Measurements from ENCODE around the gene COL27A1.

COL27A1 gene

DNA sequence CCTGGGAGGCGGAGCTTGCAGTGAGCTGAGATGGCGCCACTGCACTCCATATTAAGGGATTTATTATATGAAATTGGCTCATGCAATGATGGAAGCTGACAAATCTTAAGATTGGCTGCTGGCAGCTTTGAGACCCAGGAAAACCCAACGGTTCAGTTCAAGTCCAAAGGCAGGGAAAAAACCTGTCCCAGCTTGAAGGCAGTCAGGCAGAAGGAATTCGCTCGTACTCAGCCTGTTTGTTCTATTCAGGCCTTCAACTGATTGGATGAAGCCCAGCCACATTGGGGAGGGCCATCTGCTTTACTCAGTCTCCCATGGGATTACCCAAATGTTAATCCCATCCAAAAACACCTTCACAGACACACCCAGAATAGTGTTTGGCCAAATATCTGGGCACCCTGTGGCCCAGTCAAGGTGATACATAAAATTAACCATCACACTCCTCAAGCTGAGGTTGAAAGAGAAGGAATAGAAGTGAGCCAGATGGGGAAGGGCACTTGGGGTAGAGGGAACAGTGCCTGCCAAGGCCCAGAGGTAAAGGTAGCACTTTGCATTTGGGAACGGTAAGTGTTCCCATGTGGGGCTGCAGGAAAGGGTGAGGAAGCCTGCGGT is 159.0 kb downstream of the COL27A1 start:
- Histone ChIP-seq H3K79me2 (ENCODE audit: control insufficient read depth, insufficient read depth, low read length, poor library complexity) (no peaks in the 10 kb centered on the region), H4K91ac (ENCODE audit: low read depth, low read length) (no peak overlapping the region), H3K9ac (ENCODE audit: low read length) (no peak overlapping the region), H4K12ac (ENCODE audit: low read depth, low read length) (no peak overlapping the region), H2AFZ (ENCODE audit: insufficient read depth, low read length, poor library complexity) (no peak overlapping the region), H3K18ac (ENCODE audit: low read length) (no peak overlapping the region), H3K14ac (ENCODE audit: low read length) (no peak overlapping the region), H2BK5ac (ENCODE audit: low read depth, low read length, poor library complexity) (no peak overlapping the region), H3K27me3 (ENCODE audit: insufficient read depth, low read length) (no peaks in the 10 kb centered on the region), H3K4me1 (ENCODE audit: control insufficient read depth in 1 of 2, insufficient read depth in 2 of 2, low read length in 2 of 2) (peaks cover 2 to 4% of the 10 kb centered on the region in 2 experiments), H3K36me3 (ENCODE audit: control insufficient read depth in 1 of 2, insufficient read depth in 2 of 2, low read length in 2 of 2) (peaks cover 11% of the 10 kb centered on the region in 2 experiments), H3K79me1 (ENCODE audit: low read length) (no peaks in the 10 kb centered on the region), H2BK120ac (ENCODE audit: insufficient read depth, low read length, poor library complexity) (no peak overlapping the region), H3K4me2 (ENCODE audit: low read length) (no peak overlapping the region), H3K9me3 (ENCODE audit: insufficient read depth, low read depth, low read length) (peaks cover 4% of the 10 kb centered on the region), H2BK12ac (ENCODE audit: low read length) (no peak overlapping the region), H4K8ac (ENCODE audit: low read depth, low read length) (no peak overlapping the region), H3K4ac (ENCODE audit: low read depth, low read length) (no peak overlapping the region), H3K4me3 (ENCODE audit: low read depth, low read length) (no peak overlapping the region), H3K23ac (ENCODE audit: low read length) (no peak overlapping the region), H2AK5ac (ENCODE audit: low read length) (no peak overlapping the region), H3K27ac (ENCODE audit: low read depth, low read length) (no peak overlapping the region)
- DNase-seq, result peak in 1 of 2 donors; percentile 18
- no CpG with 5 or more reads among the region's 7 CpGs for WGBS (ENCODE audit: extremely low coverage, insufficient coverage, insufficient read length)

DNA sequence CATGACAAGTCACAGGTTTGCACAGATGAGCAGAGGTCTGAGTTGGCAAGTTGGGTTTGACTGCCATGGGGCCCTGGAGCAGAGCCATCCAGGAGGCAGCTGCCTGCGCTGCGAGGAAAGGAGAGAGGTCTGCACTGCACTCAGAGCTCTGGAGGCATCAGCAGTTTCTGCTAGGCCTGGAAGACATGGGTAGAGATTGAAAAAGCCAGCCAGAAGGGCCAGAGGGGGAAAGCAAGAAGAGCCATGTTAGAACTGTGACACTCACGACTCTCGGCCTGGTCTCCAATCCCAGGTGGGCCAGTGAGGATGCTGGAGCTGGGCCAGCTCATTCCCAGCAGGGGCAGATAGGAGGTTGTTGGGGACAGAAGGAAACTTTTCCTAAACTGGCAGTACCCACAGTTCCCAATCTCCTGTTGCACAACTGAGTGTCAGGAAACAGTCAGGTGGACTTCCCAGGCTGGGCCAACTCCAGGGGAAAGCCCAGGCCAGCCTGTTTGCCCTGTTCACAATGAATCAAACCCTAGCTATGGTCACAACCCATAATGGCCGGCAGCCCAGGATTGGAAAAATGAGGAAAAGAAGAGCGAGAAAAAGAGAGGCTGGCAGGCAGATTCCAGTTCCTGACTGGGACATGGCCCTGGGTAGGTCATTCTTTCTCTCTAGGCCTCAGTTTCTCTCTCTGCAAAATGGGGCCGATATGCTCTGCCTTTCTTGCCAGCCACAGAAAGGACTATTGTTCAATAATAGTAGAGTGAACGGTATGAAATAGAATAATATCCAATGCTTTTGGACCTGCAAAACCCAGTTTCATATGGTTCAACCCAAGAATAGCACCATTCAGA is 159.8 kb downstream of the COL27A1 start:
- H3K79me1 ChIP-seq (ENCODE audit: low read length), result no peaks in the 10 kb centered on the region
- peak; percentile 48 to 58 for DNase-seq
- peaks cover 4% of the 10 kb centered on the region for H3K9me3 ChIP-seq (ENCODE audit: insufficient read depth, low read depth, low read length)
- no peak overlapping the region for H3K27ac ChIP-seq (ENCODE audit: low read depth, low read length)
- no peaks in the 10 kb centered on the region for H3K27me3 ChIP-seq (ENCODE audit: insufficient read depth, low read length)
- H2BK5ac ChIP-seq (ENCODE audit: low read depth, low read length, poor library complexity), result no peak overlapping the region
- H3K79me2 ChIP-seq (ENCODE audit: control insufficient read depth, insufficient read depth, low read length, poor library complexity), result no peaks in the 10 kb centered on the region
- H3K14ac ChIP-seq (ENCODE audit: low read length), result no peak overlapping the region
- H4K12ac ChIP-seq (ENCODE audit: low read depth, low read length), result no peak overlapping the region
- peaks cover 11% of the 10 kb centered on the region in 2 experiments for H3K36me3 ChIP-seq (ENCODE audit: control insufficient read depth in 1 of 2, insufficient read depth in 2 of 2, low read length in 2 of 2)
- H2AK5ac ChIP-seq (ENCODE audit: low read length), result no peak overlapping the region
- peaks cover 2 to 4% of the 10 kb centered on the region in 2 experiments for H3K4me1 ChIP-seq (ENCODE audit: control insufficient read depth in 1 of 2, insufficient read depth in 2 of 2, low read length in 2 of 2)
- no peak overlapping the region for H4K8ac ChIP-seq (ENCODE audit: low read depth, low read length)
- H3K4me2 ChIP-seq (ENCODE audit: low read length), result no peak overlapping the region
- no peak overlapping the region for H3K4me3 ChIP-seq (ENCODE audit: low read depth, low read length)
- no peak overlapping the region for H2BK120ac ChIP-seq (ENCODE audit: insufficient read depth, low read length, poor library complexity)
- H3K18ac ChIP-seq (ENCODE audit: low read length), result no peak overlapping the region
- H3K4ac ChIP-seq (ENCODE audit: low read depth, low read length), result no peak overlapping the region
- H3K23ac ChIP-seq (ENCODE audit: low read length), result no peak overlapping the region
- no peak overlapping the region for H2BK12ac ChIP-seq (ENCODE audit: low read length)
- H3K9ac ChIP-seq (ENCODE audit: low read length), result no peak overlapping the region
- H2AFZ ChIP-seq (ENCODE audit: insufficient read depth, low read length, poor library complexity), result no peak overlapping the region
- H4K91ac ChIP-seq (ENCODE audit: low read depth, low read length), result no peak overlapping the region
- no CpG with 5 or more reads among the region's 8 CpGs for WGBS (ENCODE audit: extremely low coverage, insufficient coverage, insufficient read length)

DNA sequence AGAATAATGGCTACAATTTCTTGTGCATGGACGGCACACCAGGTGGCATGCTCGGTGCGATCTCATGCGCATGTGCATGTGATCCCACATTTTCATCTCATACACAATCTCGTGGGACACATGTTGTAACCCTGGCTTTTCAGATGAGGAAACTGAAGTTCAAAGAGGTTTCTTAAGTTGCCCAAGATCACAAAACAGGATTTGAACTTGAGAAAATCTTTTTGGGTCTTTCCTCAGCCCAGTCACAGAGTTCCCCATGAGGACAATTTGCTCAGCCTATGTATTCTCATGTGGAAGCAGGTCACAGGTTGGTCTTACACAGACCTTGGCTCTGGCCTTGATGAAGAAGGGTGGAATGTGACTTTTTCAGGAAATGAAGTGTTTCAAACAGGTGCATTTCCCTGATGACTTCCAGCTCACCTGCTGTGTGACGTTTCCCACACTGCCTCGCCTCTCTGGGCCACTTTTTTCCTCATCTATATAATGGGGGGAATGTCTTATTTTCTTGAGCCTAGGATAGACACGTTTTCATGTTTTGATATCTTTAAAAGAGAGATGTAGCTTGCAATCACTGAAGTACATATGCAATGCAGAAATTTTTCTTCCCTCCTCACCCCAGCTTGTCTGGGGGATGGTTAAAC is 160.5 kb downstream of the COL27A1 start:
- H3K4me2 ChIP-seq (ENCODE audit: low read length), result no peak overlapping the region

DNA sequence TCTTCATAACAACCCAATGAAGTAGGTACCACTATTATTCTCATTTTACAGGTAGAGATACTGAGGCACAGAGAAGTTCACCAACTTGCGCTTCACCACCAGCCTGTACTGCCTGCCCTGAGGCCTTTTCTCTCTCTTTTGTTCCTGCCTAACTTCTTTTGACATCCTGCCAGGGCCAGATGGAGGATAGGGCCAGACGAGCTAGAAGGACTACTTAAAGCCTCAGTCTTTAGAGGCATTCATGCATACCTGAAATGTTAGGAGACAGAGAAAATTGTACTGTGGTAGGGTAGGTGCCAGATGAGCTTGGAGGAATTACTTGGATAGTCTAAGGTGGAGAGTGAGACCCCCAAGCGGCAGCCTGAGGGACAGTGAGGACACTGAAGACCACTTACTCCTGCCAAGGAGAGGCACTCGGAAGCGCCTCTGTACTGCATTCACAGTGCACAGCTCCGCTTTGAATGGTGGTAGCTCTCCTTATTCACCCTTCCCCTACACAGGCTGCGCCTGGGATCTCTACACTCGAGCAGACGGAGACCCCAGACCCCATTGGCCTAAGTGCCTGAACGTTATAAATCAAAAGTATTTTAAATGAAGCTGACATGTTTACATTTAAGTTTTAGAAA is 161.4 kb downstream of the COL27A1 start:
- H2AFZ ChIP-seq (ENCODE audit: insufficient read depth, low read length, poor library complexity), result no peak overlapping the region
- no peak overlapping the region for H2BK120ac ChIP-seq (ENCODE audit: insufficient read depth, low read length, poor library complexity)
- H4K91ac ChIP-seq (ENCODE audit: low read depth, low read length), result no peak overlapping the region
- no peak overlapping the region for H3K4me2 ChIP-seq (ENCODE audit: low read length)
- H3K27me3 ChIP-seq (ENCODE audit: insufficient read depth, low read length), result no peaks in the 10 kb centered on the region
- H3K79me1 ChIP-seq (ENCODE audit: low read length), result no peaks in the 10 kb centered on the region
- peaks cover 2% of the 10 kb centered on the region in 2 experiments for H3K36me3 ChIP-seq (ENCODE audit: control insufficient read depth in 1 of 2, insufficient read depth in 2 of 2, low read length in 2 of 2)
- H3K18ac ChIP-seq (ENCODE audit: low read length), result no peak overlapping the region
- peaks cover 2% of the 10 kb centered on the region for H3K9me3 ChIP-seq (ENCODE audit: insufficient read depth, low read depth, low read length)
- no peak overlapping the region for H2AK5ac ChIP-seq (ENCODE audit: low read length)
- DNase-seq, result peak in 1 of 2 donors; percentile 40
- H3K4me3 ChIP-seq (ENCODE audit: low read depth, low read length), result no peak overlapping the region
- no peak overlapping the region for H4K12ac ChIP-seq (ENCODE audit: low read depth, low read length)
- no peaks in the 10 kb centered on the region for H3K79me2 ChIP-seq (ENCODE audit: control insufficient read depth, insufficient read depth, low read length, poor library complexity)
- no peak overlapping the region for H3K23ac ChIP-seq (ENCODE audit: low read length)
- no peak overlapping the region for H3K27ac ChIP-seq (ENCODE audit: low read depth, low read length)
- no peak overlapping the region for H3K9ac ChIP-seq (ENCODE audit: low read length)
- H3K4ac ChIP-seq (ENCODE audit: low read depth, low read length), result no peak overlapping the region
- H2BK12ac ChIP-seq (ENCODE audit: low read length), result no peak overlapping the region
- no peak overlapping the region for H4K8ac ChIP-seq (ENCODE audit: low read depth, low read length)
- H3K4me1 ChIP-seq (ENCODE audit: control insufficient read depth in 1 of 2, insufficient read depth in 2 of 2, low read length in 2 of 2), result peaks cover 2 to 4% of the 10 kb centered on the region in 2 experiments
- no peak overlapping the region for H3K14ac ChIP-seq (ENCODE audit: low read length)
- no peak overlapping the region for H2BK5ac ChIP-seq (ENCODE audit: low read depth, low read length, poor library complexity)
- WGBS (ENCODE audit: extremely low coverage, insufficient coverage, insufficient read length), result no CpG with 5 or more reads among the region's 10 CpGs

More for the DNA sequence above, 160.5 kb downstream of the COL27A1 start:
- H4K91ac ChIP-seq (ENCODE audit: low read depth, low read length), result no peak overlapping the region
- H3K23ac ChIP-seq (ENCODE audit: low read length), result no peak overlapping the region
- H3K9me3 ChIP-seq (ENCODE audit: insufficient read depth, low read depth, low read length), result peaks cover 3% of the 10 kb centered on the region
- no peak overlapping the region for H3K14ac ChIP-seq (ENCODE audit: low read length)
- H3K79me2 ChIP-seq (ENCODE audit: control insufficient read depth, insufficient read depth, low read length, poor library complexity), result no peaks in the 10 kb centered on the region
- H3K4ac ChIP-seq (ENCODE audit: low read depth, low read length), result no peak overlapping the region
- H3K9ac ChIP-seq (ENCODE audit: low read length), result no peak overlapping the region
- H2BK12ac ChIP-seq (ENCODE audit: low read length), result no peak overlapping the region
- peaks cover 5% of the 10 kb centered on the region in 2 experiments for H3K36me3 ChIP-seq (ENCODE audit: control insufficient read depth in 1 of 2, insufficient read depth in 2 of 2, low read length in 2 of 2)
- H3K4me1 ChIP-seq (ENCODE audit: control insufficient read depth in 1 of 2, insufficient read depth in 2 of 2, low read length in 2 of 2), result peaks cover 2 to 4% of the 10 kb centered on the region in 2 experiments
- no peak overlapping the region for H4K12ac ChIP-seq (ENCODE audit: low read depth, low read length)
- no peak overlapping the region for H3K4me3 ChIP-seq (ENCODE audit: low read depth, low read length)
- no peak overlapping the region for H3K27ac ChIP-seq (ENCODE audit: low read depth, low read length)
- H4K8ac ChIP-seq (ENCODE audit: low read depth, low read length), result no peak overlapping the region
- WGBS (ENCODE audit: extremely low coverage, insufficient coverage, insufficient read length), result no CpG with 5 or more reads among the region's 8 CpGs
- DNase-seq, result no peak
- H3K79me1 ChIP-seq (ENCODE audit: low read length), result no peaks in the 10 kb centered on the region
- no peaks in the 10 kb centered on the region for H3K27me3 ChIP-seq (ENCODE audit: insufficient read depth, low read length)
- no peak overlapping the region for H2BK5ac ChIP-seq (ENCODE audit: low read depth, low read length, poor library complexity)
- H2BK120ac ChIP-seq (ENCODE audit: insufficient read depth, low read length, poor library complexity), result no peak overlapping the region
- no peak overlapping the region for H3K18ac ChIP-seq (ENCODE audit: low read length)
- H2AFZ ChIP-seq (ENCODE audit: insufficient read depth, low read length, poor library complexity), result no peak overlapping the region
- no peak overlapping the region for H2AK5ac ChIP-seq (ENCODE audit: low read length)

Measured in trophoblast cell (in vitro differentiated cells and primary cell).